GM12891 (cell line): ENCODE results near the gene TMEM214.
A peak's percentile ranks its signal among the peaks of the same experiment; 100 is the strongest.

Source experiments
- DNase-seq: peaks from one replicate; pipeline ENCODE4 v3.0.0; 2011; ENCODE audit warnings: low spot score; ENCODE audit not compliant: insufficient read length
- FAIRE-seq: peaks from 2 replicates; lab custom pipeline; 2011; peaks lifted over from hg19 to GRCh38; lab: Jason Lieb, UNC
- PAX5 ChIP-seq: IDR thresholded peaks from 2 replicates; pipeline ENCODE4 v1.6.1; 2011; ENCODE audit warnings: low read length, moderate library complexity, mild to moderate bottlenecking; ENCODE audit not compliant: insufficient read depth, severe bottlenecking
- POLR2A ChIP-seq: IDR thresholded peaks from 2 replicates; pipeline ENCODE4 v1.6.1; 2011; ENCODE audit warnings: low read depth, low read length, control low read depth
- POLR2AphosphoS5 ChIP-seq: IDR thresholded peaks from 2 replicates; pipeline ENCODE4 v1.6.1; 2011; ENCODE audit warnings: low read depth, low read length, control low read depth
- POU2F2 ChIP-seq: IDR thresholded peaks from 2 replicates; pipeline ENCODE4 v1.6.1; 2011; ENCODE audit warnings: low read depth, mild to moderate bottlenecking, control low read depth, low read length, moderate library complexity
- SPI1 ChIP-seq: IDR thresholded peaks from 2 replicates; pipeline ENCODE4 v1.6.1; 2011; ENCODE audit warnings: low read depth, low read length, control low read depth
- TAF1 ChIP-seq: IDR thresholded peaks from 2 replicates; pipeline ENCODE4 v1.6.1; 2011; ENCODE audit warnings: low read depth, low read length, control low read depth

The TMEM214 gene

DNA sequence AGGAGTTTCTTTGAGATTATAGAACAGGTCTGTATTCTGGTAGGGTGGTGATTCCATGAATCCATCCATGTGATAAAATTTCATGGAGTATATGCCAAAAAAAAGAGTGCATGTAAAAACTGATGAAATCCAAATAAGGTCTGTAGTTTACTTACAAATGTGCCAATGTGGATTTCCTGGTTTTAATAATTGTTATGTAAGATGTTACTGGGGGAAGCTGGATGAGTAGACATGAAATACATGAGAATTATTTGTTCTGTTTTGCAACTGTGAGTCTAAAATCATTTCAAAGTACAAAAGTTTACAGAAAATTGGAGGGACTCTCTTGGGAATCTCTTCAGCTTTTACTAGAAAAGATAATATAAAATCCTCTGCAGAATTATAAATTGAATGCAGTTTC is 23.7 kb upstream of the TMEM214 start:
- DNase-seq (no peak), FAIRE-seq (no peak)
- no peak for TF ChIP-seq POLR2AphosphoS5
- TF ChIP-seq PAX5 = no peak
- no peak for TF ChIP-seq POLR2A
- no peak for TF ChIP-seq POU2F2
- no peak for TF ChIP-seq SPI1
- TF ChIP-seq TAF1 = no peak

DNA sequence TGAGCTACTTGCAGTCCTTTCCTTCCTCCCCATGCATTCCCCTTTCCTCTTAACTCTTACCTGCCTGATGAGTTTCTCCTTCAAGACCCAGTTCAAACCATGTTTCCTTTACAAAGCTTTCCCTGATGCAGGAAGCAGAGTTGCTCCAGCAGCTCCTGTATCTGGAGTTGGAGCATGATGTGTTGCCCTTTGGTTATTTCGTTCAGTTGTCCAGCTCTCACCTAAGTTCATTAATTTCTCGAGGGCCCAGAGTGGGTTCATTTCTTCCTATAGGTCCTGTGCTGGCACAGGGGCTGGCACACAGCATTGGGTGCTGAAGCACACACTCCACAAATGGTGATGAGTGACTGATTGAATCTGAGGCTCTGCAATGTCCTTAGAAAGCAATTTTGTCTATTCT is 23.0 kb upstream of the TMEM214 start:
- TF ChIP-seq POLR2A (no peak), TAF1 (no peak)
- FAIRE-seq = no peak
- no peak for DNase-seq

DNA sequence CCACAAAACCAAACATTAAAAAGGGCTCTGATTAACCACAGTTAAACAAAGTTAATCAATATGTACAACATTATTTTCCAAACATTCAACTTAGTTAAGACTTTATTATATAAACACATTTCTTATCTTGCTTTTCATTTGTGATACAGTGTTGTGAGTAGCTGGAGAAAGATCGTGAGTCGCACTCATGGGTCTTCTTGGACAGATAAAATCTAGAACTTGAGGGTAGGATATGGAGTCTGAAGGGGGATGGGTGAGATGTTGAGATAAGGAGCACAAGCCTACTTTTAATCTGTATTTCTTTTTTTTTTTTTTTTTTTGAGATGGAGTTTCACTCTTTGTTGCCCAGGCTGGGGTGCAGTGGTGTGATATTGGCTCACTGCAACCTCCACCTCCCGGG is 22.6 kb upstream of the TMEM214 start:
- DNase-seq (no peak), FAIRE-seq (no peak)
- no peak for TF ChIP-seq SPI1
- no peak for TF ChIP-seq POLR2A
- no peak for TF ChIP-seq TAF1
- no peak for TF ChIP-seq POU2F2
- no peak for TF ChIP-seq PAX5
- no peak for TF ChIP-seq POLR2AphosphoS5

GRCh38 chr2:27013738-27014137 is 19.0 kb upstream of the TMEM214 start:
- FAIRE-seq (no peak), DNase-seq (no peak)

DNA sequence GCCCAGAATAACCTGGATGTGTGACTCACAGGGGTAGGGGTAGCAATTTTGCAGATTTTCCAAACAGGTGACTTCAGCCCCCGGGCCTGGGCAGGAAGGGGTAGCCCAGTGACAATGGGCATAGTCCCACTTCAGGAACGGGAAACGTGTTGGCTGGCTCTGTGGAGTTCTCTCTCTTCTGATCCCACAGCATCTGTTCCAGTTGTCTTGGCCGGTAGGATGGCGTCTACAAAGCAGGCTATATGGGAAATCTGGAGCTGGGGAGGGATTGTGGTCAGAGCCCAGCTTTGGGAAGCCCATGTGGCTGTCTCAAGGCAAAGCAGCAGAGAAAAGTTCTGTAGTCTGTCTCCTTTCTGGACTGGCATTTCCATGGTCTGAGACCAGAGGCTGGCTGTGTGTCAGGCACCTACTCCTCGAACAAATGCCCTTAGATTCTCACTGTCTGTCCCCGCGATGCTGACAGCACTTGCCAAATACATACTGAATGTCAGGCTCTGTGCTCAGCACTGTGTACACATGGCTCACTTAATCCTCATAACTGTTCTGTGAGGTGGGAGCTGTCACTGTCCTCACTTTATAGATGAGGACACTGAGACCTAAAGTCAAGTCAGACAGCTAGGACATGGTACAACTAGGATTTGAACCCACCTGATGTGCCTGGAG is 17.9 kb upstream of the TMEM214 start:
- FAIRE-seq (no peak), DNase-seq (no peak)
- TF ChIP-seq TAF1 = no peak
- no peak for TF ChIP-seq POU2F2
- TF ChIP-seq PAX5 = no peak
- no peak for TF ChIP-seq SPI1
- no peak for TF ChIP-seq POLR2A
- no peak for TF ChIP-seq POLR2AphosphoS5

More at GRCh38 chr2:27013738-27014137, 19.0 kb upstream of the TMEM214 start:
- no peak for TF ChIP-seq POLR2AphosphoS5
- no peak for TF ChIP-seq TAF1
- no peak for TF ChIP-seq POLR2A
- TF ChIP-seq PAX5 = no peak

DNA sequence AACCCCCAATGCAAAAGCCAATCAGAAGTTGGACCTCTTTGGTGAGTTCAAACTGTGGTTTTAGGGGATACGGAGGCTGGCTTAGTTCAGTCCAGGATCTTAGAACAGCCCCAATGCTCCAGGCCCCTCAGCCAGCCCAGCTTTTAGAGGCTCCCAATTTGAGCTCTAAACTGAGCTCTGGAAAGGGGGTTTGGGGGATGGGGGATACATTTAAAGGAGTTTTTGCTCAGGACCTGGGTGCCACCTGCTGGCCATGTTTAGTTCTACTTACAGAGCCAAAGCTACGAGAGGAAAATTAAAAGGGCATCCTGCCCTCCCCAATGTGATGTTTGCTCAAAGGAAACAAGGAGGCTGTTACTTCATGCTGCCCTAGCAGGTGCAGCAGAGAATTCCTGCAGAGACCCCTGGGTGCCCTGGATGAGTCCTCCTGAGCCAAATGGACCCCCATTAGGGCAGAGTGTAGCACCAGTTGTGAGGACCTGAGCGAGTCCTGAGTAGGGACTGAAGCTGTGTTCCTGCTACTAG is 15.9 kb upstream of the TMEM214 start:
- TF ChIP-seq PAX5 (no peak), POU2F2 (no peak), POLR2AphosphoS5 (no peak), SPI1 (no peak), TAF1 (no peak), POLR2A (no peak)
- DNase-seq (no peak), FAIRE-seq (peak; percentile 54)

DNA sequence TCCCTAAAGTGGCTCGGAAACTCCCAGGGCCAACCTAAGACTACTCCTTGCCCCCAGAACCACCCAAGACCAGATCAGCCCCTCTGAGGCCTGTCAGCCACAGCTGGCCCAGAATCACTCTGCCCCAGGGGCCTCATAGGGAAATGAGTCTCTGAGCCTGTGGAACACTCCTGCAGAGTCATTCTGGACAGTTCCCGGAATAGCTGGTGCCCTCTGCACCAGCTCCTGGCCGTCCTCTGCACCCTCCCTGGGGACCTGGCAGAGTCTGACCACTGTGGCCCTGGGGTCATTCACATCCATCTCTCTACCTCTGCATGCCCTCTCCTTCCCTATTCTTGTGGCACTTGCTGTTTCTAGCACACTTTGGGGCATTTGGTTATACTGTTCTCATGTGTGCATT is 14.6 kb upstream of the TMEM214 start:
- no peak for FAIRE-seq
- no peak for DNase-seq
- TF ChIP-seq SPI1 = no peak
- no peak for TF ChIP-seq POU2F2
- TF ChIP-seq TAF1 = no peak
- TF ChIP-seq PAX5 = no peak
- TF ChIP-seq POLR2AphosphoS5 = no peak
- no peak for TF ChIP-seq POLR2A

GRCh38 chr2:27019459-27019858 is 13.3 kb upstream of the TMEM214 start:
- DNase-seq = no peak
- no peak for FAIRE-seq
- no peak for TF ChIP-seq PAX5
- no peak for TF ChIP-seq POU2F2
- no peak for TF ChIP-seq SPI1
- TF ChIP-seq POLR2A = no peak
- no peak for TF ChIP-seq TAF1
- no peak for TF ChIP-seq POLR2AphosphoS5

GRCh38 chr2:27019931-27020855 is 12.6 kb upstream of the TMEM214 start:
- DNase-seq (no peak), FAIRE-seq (no peak)
- TF ChIP-seq POU2F2 (no peak), PAX5 (no peak)
